ENCODE results near the gene PRRC2A. TPM values are rescaled to one million over a fixed set of nuclear protein-coding genes. Genes with fewer than 3 reads are reported as not detected.

Gene PRRC2A
- total RNA-seq, 2 experiments from 2014 or later = 257 to 278 TPM

- POLR2A ChIA-PET = interaction anchor here (0.6 to 4.0 kb wide), 18 partner anchors 14 to 576 kb away, joined by 3 to 34 read pairs (median 3); partner anchors contain the start of genes BAG6, CSNK2B, DDX39B and LTB
- Mint-ChIP-seq H3K36me3 (peaks cover 22% of the 10 kb centered on the region), H3K4me1 (peaks cover 40% of the 10 kb centered on the region), H3K27me3 (no peaks in the 10 kb centered on the region), H3K9me3 (no peaks in the 10 kb centered on the region), H3K27ac (peak overlapping the region; percentile 96), H3K4me3 (peak overlapping the region; percentile 91)
- DNase-seq (peak; percentile 94), ATAC-seq (ENCODE audit: low read depth) (peak; percentile 88)
Measured at GRCh38 chr6:31619805-31620585, 520 bp upstream of the PRRC2A start.

DNA sequence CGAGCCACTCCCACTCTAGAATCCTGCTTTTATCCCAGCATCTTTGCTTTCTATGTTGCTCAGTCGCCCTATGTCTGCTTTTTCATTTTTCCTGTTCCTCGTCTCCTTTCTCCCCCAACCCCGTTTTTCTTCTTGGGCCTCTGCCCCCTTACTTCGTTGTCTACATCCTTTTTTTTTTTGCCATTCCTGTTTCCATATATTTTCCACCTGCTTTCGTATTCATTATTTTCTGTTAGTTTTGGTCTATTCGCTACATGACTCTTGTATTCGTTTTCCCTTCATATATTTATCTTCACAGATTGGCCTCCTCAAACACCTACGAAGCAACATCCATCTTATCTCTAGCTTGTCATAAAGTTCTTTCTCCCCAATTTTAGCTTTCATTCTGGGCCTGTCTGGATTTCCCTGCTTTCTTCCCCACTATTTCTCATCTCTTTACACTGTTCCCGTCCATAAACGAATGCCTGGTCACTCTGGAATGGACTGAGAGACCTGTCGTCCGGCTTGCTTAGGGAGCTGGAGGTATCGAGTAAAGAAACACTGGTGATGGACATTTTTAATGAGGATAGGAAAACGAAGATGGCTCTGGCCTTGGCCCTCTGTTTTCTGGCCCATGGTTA, 915 bp downstream of the PRRC2A start:
- DNase-seq = no peak
- POLR2A ChIA-PET = interaction anchor here (1.1 to 4.0 kb wide), 12 partner anchors 13 to 574 kb away, joined by 3 to 34 read pairs (median 6); partner anchors contain the start of genes BAG6, C6orf47, CSNK2B and DDX39B
- H3K27ac Mint-ChIP-seq = peak overlapping the region; percentile 94
- no peaks in the 10 kb centered on the region for H3K27me3 Mint-ChIP-seq
- no peak for ATAC-seq (ENCODE audit: low read depth)
- H3K4me3 Mint-ChIP-seq = peak overlapping the region; percentile 91
- peaks cover 28% of the 10 kb centered on the region for H3K4me1 Mint-ChIP-seq
- no peaks in the 10 kb centered on the region for H3K9me3 Mint-ChIP-seq
- peaks cover 30% of the 10 kb centered on the region for H3K36me3 Mint-ChIP-seq

GRCh38 chr6:31621991-31622390, 1.5 kb downstream of the PRRC2A start:
- Mint-ChIP-seq H3K9me3 (no peaks in the 10 kb centered on the region), H3K27ac (peak overlapping the region; percentile 94), H3K4me1 (peaks cover 23% of the 10 kb centered on the region), H3K27me3 (no peaks in the 10 kb centered on the region), H3K4me3 (peak overlapping the region; percentile 91), H3K36me3 (peaks cover 27% of the 10 kb centered on the region)
- DNase-seq (no peak), ATAC-seq (ENCODE audit: low read depth) (no peak)
- POLR2A ChIA-PET = interaction anchor here (1.1 to 4.0 kb wide), 9 partner anchors 12 to 80 kb away, joined by 3 to 34 read pairs (median 8); partner anchors contain the start of genes BAG6, C6orf47, CSNK2B and DDX39B

DNA sequence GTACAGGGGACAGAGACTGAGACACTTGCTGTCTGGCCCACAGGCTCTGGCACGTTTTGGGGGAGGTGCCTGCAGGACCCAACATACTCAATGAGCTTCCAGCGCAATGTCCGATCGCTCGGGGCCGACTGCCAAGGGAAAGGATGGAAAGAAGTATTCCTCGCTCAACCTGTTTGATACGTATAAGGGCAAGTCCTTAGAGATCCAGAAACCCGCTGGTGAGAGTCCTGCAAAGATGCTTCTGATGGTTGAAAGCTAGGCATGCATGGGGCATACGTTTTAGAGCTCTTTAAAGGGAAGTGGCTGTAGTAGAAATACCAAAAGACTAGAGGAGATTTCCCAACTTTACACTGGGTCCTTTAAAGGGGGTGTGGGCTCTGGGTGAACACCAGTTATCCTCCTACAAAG, 2.2 kb downstream of the PRRC2A start:
- peaks cover 23% of the 10 kb centered on the region for H3K4me1 Mint-ChIP-seq

DNA sequence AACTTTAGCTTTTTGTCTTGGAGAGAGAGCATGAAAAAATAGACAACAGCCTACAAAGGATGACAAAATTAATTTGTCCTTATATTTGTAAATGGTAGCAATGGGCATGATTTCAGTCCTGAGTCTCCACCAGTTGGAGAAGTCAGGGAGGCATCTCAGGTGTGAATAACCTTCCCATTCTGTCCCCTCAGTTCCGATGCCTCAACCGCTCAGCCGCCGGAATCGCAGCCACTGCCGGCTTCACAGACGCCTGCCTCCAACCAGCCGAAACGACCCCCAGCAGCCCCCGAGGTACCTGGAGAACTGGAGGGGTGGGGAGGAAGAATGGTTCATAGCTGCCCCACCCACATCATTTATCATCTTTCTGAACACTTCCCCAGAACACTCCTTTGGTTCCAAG, 3.6 kb downstream of the PRRC2A start:
- Mint-ChIP-seq H3K27me3 (no peaks in the 10 kb centered on the region), H3K4me1 (peaks cover 20% of the 10 kb centered on the region), H3K9me3 (no peaks in the 10 kb centered on the region), H3K36me3 (peaks cover 40% of the 10 kb centered on the region), H3K27ac (peak overlapping the region; percentile 34), H3K4me3 (no peak overlapping the region)
- POLR2A ChIA-PET = interaction anchor here (4.1 kb wide), 1 partner anchor 28 kb away, joined by 18 read pairs; the partner anchor contains the start of gene BAG6
- ATAC-seq (ENCODE audit: low read depth) (no peak), DNase-seq (no peak)

More for the DNA sequence above, 2.2 kb downstream of the PRRC2A start:
- no peaks in the 10 kb centered on the region for H3K9me3 Mint-ChIP-seq
- no peaks in the 10 kb centered on the region for H3K27me3 Mint-ChIP-seq
- no peak for DNase-seq
- H3K27ac Mint-ChIP-seq = peak overlapping the region; percentile 28
- H3K4me3 Mint-ChIP-seq = peak overlapping the region; percentile 91
- ATAC-seq (ENCODE audit: low read depth) = no peak
- peaks cover 33% of the 10 kb centered on the region for H3K36me3 Mint-ChIP-seq
- POLR2A ChIA-PET = interaction anchor here (0.7 to 4.0 kb wide), 6 partner anchors 21 to 81 kb away, joined by 3 to 34 read pairs (median 8); partner anchors contain the start of genes BAG6, C6orf47 and DDX39B

- H3K4me1 Mint-ChIP-seq = peaks cover 14% of the 10 kb centered on the region
- DNase-seq (no peak), ATAC-seq (ENCODE audit: low read depth) (no peak)
- H3K4me3 Mint-ChIP-seq = no peak overlapping the region
- H3K27me3 Mint-ChIP-seq = no peaks in the 10 kb centered on the region
- POLR2A ChIA-PET = interaction anchor here (0.6 to 4.1 kb wide), 6 partner anchors 9 to 102 kb away, joined by 3 to 18 read pairs (median 4); partner anchors contain the start of gene BAG6
- H3K36me3 Mint-ChIP-seq = peaks cover 48% of the 10 kb centered on the region
- H3K9me3 Mint-ChIP-seq = no peaks in the 10 kb centered on the region
- no peak overlapping the region for H3K27ac Mint-ChIP-seq
Measured at GRCh38 chr6:31626952-31627351, 6.4 kb downstream of the PRRC2A start.

DNA sequence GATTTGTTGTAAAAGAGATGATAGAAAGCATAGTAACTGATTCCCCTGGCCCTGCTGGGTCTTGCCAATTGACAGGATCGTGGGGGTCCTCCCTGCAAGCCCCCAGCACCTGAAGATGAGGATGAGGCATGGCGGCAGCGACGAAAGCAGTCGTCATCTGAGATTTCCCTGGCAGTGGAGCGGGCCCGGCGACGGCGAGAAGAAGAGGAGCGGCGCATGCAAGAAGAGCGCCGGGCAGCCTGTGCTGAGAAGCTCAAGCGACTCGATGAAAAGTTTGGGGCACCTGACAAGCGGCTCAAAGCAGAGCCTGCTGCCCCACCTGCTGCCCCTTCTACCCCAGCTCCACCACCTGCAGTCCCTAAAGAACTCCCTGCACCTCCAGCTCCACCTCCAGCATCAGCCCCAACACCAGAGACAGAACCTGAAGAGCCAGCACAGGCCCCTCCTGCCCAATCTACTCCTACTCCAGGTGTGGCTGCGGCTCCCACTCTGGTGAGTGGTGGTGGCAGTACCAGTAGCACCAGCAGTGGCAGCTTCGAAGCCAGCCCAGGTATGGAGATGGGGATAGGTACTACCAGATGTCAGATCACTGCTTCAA, 7.3 kb downstream of the PRRC2A start:
- H3K9me3 Mint-ChIP-seq = no peaks in the 10 kb centered on the region
- DNase-seq (no peak), ATAC-seq (ENCODE audit: low read depth) (no peak)
- H3K4me1 Mint-ChIP-seq = peaks cover 6% of the 10 kb centered on the region
- peaks cover 47% of the 10 kb centered on the region for H3K36me3 Mint-ChIP-seq
- H3K4me3 Mint-ChIP-seq = no peak overlapping the region
- H3K27ac Mint-ChIP-seq = no peak overlapping the region
- POLR2A ChIA-PET = interaction anchor here (1.0 to 4.1 kb wide), 5 partner anchors 8 to 24 kb away, joined by 3 to 18 read pairs (median 3); partner anchors contain the start of gene BAG6
- no peaks in the 10 kb centered on the region for H3K27me3 Mint-ChIP-seq

GRCh38 chr6:31629014-31629413, 8.5 kb downstream of the PRRC2A start:
- Mint-ChIP-seq H3K36me3 (peaks cover 45% of the 10 kb centered on the region), H3K27me3 (no peaks in the 10 kb centered on the region), H3K4me1 (peaks cover 4% of the 10 kb centered on the region), H3K9me3 (no peaks in the 10 kb centered on the region), H3K4me3 (no peak overlapping the region), H3K27ac (no peak overlapping the region)
- POLR2A ChIA-PET = no interaction called here
- ATAC-seq (ENCODE audit: low read depth) (no peak), DNase-seq (no peak)

DNA sequence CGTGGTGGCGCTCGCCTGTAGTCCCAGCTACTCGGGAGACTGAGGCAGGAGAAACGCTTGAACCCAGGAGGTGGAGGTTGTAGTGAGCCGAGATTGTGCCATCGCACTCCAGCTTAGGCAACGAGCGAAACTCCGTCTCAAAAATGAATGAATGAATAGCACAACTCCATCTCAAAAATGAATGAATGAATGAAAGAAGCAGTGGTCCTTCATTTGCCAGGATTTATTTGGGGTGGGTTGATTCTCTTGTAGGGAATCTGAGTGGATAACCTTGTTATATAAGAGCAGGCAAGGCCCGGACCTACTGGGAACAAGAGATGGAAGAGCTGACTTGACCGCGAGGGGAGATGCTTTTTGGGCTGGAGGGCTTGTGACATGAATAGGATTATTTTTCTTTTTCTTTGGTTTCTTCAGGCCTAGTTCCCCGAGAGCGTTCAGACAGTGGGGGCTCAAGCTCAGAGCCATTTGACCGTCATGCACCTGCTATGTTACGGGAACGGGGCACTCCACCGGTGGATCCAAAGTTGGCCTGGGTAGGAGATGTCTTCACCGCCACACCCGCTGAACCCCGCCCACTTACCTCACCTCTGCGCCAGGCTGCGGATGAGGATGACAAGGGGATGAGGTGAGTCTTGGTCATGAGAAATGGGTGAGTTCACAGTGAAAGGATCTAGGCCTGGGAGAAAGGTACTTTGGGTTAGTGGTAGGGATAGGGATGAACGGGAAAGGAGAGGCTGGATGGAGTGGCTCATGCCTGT, 9.8 kb downstream of the PRRC2A start:
- no peak for DNase-seq
- Mint-ChIP-seq H3K27me3 (no peaks in the 10 kb centered on the region), H3K9me3 (no peaks in the 10 kb centered on the region), H3K4me1 (peaks cover 4% of the 10 kb centered on the region), H3K27ac (no peak overlapping the region), H3K4me3 (no peak overlapping the region), H3K36me3 (peaks cover 49% of the 10 kb centered on the region)
- POLR2A ChIA-PET = interaction anchor here (1.5 kb wide), 1 partner anchor 22 kb away, joined by 4 read pairs; the partner anchor contains the start of gene BAG6
- no peak for ATAC-seq (ENCODE audit: low read depth)

DNA sequence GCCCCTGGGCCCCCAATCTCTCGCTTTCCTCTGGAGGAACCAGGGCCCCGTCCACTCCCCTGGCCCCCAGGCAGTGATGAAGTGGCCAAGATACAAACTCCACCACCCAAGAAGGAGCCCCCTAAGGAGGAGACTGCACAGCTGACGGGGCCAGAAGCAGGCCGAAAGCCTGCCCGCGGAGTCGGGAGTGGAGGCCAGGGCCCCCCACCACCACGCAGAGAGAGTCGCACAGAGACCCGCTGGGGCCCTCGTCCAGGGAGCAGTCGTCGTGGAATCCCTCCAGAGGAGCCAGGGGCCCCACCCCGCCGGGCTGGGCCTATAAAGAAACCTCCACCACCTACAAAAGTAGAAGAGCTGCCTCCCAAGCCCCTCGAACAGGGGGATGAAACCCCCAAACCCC, 10.7 kb downstream of the PRRC2A start:
- H3K4me3 Mint-ChIP-seq = no peak overlapping the region
- DNase-seq (no peak), ATAC-seq (ENCODE audit: low read depth) (no peak)
- POLR2A ChIA-PET = no interaction called here
- no peaks in the 10 kb centered on the region for H3K9me3 Mint-ChIP-seq
- no peaks in the 10 kb centered on the region for H3K27me3 Mint-ChIP-seq
- no peak overlapping the region for H3K27ac Mint-ChIP-seq
- peaks cover 45% of the 10 kb centered on the region for H3K36me3 Mint-ChIP-seq
- peaks cover 2% of the 10 kb centered on the region for H3K4me1 Mint-ChIP-seq

DNA sequence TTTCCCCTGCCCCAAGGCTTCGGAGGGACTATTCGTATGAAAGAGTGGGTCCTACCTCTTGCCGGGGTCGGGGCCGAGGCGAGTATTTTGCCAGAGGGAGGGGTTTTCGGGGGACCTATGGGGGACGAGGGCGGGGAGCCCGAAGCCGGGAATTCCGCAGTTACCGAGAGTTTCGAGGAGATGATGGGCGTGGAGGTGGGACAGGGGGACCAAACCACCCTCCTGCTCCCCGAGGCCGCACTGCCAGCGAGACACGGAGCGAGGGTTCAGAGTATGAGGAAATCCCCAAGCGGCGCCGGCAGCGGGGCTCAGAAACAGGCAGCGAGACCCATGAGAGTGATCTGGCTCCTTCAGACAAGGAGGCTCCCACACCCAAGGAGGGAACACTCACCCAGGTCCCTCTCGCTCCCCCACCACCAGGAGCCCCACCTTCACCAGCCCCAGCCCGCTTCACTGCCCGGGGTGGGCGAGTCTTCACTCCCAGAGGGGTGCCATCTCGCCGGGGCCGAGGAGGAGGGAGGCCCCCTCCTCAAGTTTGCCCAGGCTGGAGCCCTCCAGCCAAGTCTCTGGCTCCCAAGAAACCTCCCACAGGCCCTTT, 11.3 kb downstream of the PRRC2A start:
- H3K36me3 Mint-ChIP-seq = peaks cover 44% of the 10 kb centered on the region
- POLR2A ChIA-PET = no interaction called here

DNA sequence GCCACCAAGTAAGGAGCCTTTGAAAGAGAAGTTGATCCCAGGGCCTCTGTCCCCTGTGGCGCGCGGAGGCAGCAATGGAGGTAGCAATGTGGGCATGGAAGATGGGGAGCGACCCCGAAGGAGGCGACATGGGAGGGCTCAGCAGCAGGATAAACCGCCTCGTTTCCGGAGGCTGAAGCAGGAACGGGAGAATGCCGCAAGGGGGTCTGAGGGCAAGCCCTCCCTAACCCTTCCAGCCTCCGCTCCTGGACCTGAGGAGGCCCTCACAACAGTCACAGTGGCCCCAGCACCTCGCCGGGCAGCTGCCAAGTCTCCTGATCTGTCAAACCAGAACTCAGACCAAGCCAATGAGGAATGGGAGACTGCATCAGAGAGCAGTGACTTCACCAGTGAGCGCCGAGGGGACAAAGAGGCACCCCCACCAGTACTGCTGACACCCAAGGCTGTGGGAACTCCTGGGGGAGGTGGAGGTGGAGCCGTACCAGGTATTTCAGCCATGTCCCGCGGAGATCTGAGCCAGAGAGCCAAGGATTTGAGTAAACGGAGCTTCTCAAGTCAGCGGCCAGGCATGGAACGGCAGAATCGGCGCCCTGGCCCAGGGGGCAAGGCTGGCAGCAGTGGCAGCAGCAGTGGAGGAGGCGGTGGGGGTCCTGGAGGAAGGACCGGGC, 11.9 kb downstream of the PRRC2A start:
- peaks cover 42% of the 10 kb centered on the region for H3K36me3 Mint-ChIP-seq
- POLR2A ChIA-PET = no interaction called here
- H3K4me3 Mint-ChIP-seq = no peak overlapping the region
- no peaks in the 10 kb centered on the region for H3K9me3 Mint-ChIP-seq
- DNase-seq = no peak
- H3K4me1 Mint-ChIP-seq = peaks cover 2% of the 10 kb centered on the region
- peak overlapping the region; percentile 42 for H3K27ac Mint-ChIP-seq
- no peaks in the 10 kb centered on the region for H3K27me3 Mint-ChIP-seq
- ATAC-seq (ENCODE audit: low read depth) = no peak

More for the DNA sequence above, 11.3 kb downstream of the PRRC2A start:
- H3K9me3 Mint-ChIP-seq = no peaks in the 10 kb centered on the region
- no peak overlapping the region for H3K4me3 Mint-ChIP-seq
- DNase-seq (no peak), ATAC-seq (ENCODE audit: low read depth) (no peak)
- H3K27me3 Mint-ChIP-seq = no peaks in the 10 kb centered on the region
- no peak overlapping the region for H3K27ac Mint-ChIP-seq
- H3K4me1 Mint-ChIP-seq = peaks cover 2% of the 10 kb centered on the region
